AG08396 (cell line): ENCODE measurements around the gene KLHDC1.

Experiments used
- DNase-seq: peaks from one replicate; pipeline ENCODE4 v3.0.0; 2012; ENCODE audit warnings: low spot score, mixed read lengths

Gene KLHDC1

DNA sequence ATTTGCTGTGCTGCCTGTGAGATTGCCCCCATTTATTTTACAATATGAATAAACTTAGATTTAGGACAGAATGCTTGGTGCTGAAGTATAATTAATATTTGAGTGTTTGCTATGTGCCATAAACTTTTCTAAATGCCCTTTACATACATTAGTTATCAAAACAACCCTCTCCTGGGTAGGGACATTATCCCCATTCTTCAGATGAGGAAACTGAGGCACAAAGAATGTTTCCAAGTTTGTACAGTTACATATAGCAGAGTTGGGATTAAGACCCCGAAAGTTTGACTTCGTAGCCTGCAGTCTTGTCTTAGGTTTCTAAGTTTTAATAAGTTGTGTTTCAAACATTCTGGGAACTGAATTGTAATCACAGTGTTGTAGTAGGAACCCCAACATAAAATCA lies 93.4 kb downstream of the KLHDC1 start:
- no peak for DNase-seq

DNA sequence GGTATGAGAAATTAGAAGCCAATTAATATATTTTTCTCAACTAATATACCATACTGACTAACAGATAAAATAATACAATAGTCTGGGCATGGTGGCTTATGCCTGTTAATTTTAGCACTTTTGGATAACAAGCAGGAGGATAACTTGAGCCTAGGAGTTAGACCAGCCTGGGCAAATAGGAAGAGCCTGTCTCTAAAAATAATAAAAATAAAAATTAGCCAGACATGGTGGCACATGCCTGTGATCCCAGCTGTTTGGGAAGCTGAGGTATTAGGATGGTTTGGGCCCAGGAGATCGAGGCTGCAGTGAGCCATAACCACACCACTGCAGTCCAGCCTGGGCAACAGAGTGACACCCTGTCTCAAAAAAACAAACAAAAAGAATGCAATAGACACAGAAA lies 99.7 kb downstream of the KLHDC1 start:
- DNase-seq, result no peak

DNA sequence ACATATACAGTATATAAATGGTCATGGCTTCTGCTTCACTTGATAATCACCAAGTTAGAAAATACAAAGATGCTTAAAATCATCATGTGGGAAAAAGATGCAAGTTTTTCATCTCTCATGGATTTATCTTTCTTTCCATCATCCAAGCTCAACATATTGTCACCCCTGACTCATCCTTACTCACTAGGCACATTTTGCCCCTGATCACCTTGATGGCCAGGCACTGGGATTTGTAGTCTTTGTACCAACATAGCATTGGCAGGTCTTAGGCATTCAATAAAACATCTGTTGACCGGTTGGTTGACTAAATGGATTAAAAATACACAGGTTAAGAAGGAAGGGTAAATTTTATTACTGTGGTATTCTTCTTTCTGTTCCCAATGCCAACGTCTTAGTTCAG lies 103.1 kb downstream of the KLHDC1 start:
- no peak for DNase-seq
